Measurements from ENCODE around the gene PKN3. TPM values are rescaled to one million over a fixed set of nuclear protein-coding genes. Genes with fewer than 3 reads are reported as not detected.

Gene PKN3
- total RNA-seq, 2 donors from 2014 or later, result 4.5 to 8.6 TPM

DNA sequence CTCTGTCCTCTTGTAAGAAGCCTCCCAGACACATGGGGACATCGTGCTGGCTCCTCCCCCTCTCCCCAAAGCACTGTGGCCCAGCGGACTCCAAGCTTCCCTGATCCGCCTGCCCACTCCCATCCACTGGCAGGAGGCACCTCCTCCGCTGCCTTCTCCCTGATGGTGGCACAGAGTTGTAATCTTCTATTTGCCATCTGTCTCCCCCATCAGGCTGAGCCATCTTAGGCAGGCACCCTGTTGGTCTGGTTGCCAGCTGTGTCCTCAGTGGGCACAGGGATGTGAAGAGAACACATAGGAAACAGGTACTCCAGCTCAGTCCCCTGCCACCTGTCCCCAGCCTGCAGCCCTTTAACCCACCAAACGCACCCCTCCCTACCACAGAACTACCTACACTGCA lies 27.0 kb downstream of the PKN3 start:
- H3K36me3 ChIP-seq, result peaks cover 10% of the 10 kb centered on the region
- H3K4me1 ChIP-seq, result peaks cover 0 to 9% of the 10 kb centered on the region in 2 donors
- no peaks in the 10 kb centered on the region for H3K27me3 ChIP-seq
- no peaks in the 10 kb centered on the region for H3K9me3 ChIP-seq
- TF ChIP-seq, protein P1, sequence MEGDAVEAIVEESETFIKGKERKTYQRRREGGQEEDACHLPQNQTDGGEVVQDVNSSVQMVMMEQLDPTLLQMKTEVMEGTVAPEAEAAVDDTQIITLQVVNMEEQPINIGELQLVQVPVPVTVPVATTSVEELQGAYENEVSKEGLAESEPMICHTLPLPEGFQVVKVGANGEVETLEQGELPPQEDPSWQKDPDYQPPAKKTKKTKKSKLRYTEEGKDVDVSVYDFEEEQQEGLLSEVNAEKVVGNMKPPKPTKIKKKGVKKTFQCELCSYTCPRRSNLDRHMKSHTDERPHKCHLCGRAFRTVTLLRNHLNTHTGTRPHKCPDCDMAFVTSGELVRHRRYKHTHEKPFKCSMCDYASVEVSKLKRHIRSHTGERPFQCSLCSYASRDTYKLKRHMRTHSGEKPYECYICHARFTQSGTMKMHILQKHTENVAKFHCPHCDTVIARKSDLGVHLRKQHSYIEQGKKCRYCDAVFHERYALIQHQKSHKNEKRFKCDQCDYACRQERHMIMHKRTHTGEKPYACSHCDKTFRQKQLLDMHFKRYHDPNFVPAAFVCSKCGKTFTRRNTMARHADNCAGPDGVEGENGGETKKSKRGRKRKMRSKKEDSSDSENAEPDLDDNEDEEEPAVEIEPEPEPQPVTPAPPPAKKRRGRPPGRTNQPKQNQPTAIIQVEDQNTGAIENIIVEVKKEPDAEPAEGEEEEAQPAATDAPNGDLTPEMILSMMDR (IDR thresholded peaks at IDR 0.05), result no peak
- no peak for DNase-seq (ENCODE audit: low spot score)
- no peak overlapping the region for H3K27ac ChIP-seq
- no peak overlapping the region for H3K4me3 ChIP-seq

DNA sequence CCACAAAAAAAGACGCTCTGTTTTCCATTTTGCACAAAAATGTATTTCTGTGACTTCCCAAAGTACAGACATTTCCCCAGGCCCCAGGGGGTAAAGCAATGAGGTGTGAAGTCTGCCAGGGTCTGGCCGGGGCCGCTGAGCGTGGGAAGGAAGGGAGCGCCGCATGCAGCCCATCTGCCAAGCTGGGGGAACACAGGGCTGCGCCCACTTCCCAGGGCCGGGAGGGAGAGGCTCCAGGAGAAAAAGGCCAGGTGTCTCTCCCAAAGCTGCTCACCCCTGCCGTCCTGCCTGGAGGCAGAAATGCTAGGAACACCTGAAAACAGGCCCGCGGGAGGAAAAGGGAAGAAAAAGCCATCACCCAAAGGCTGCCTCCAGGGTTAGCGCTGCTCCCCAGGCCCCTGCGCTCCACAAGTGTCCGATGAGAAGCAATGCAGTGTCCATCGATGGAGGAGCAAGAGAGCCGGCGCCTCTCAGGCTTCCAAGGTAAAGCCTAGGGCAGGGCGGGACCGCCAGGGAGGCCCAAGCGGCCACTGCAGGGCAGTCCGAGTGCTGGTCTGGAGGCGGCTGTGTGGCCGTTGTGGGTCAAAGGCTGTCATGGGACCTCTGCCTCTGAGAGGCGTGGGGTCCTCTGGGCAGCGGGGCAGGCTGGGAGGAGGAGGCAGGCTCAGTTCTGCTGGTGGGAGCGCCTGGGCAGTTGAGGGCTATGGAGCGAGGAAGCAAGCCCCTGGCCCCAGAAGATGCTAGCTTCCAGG lies 27.6 kb downstream of the PKN3 start:
- H3K36me3 ChIP-seq, result peaks cover 14% of the 10 kb centered on the region
- TF ChIP-seq, protein P1 (IDR thresholded peaks at IDR 0.05), result no peak

DNA sequence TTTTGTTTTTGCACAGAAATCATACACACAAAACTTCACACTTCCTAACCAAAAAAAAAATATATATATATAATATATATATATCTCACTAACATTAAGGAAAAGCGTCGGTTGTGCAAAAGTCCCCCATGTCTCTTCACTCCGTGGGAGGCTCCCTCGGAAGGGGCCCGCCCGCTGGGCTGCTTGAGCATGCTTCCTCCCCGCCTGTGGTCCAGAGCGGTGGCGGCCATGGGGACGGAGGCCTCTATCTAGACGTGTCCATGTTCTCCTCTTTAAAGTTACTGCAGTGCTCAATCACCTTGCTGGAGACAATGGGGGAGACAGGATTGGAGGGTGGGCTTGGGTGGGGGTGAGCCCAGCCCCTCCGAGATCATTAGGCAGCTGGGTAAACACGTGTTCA lies 28.8 kb downstream of the PKN3 start:
- Histone ChIP-seq H3K36me3 (peaks cover 18% of the 10 kb centered on the region), H3K27ac (no peak overlapping the region), H3K9me3 (no peaks in the 10 kb centered on the region), H3K4me1 (no peaks in the 10 kb centered on the region), H3K4me3 (no peak overlapping the region), H3K27me3 (no peaks in the 10 kb centered on the region)
- TF ChIP-seq, protein P1 (IDR thresholded peaks at IDR 0.05), result no peak
- no peak for DNase-seq (ENCODE audit: low spot score)

More for the DNA sequence above, 27.6 kb downstream of the PKN3 start:
- Histone ChIP-seq H3K27ac (no peak overlapping the region), H3K27me3 (no peaks in the 10 kb centered on the region), H3K4me1 (peaks cover 0 to 3% of the 10 kb centered on the region in 2 donors), H3K4me3 (no peak overlapping the region), H3K9me3 (no peaks in the 10 kb centered on the region)
- DNase-seq (ENCODE audit: low spot score), result no peak

DNA sequence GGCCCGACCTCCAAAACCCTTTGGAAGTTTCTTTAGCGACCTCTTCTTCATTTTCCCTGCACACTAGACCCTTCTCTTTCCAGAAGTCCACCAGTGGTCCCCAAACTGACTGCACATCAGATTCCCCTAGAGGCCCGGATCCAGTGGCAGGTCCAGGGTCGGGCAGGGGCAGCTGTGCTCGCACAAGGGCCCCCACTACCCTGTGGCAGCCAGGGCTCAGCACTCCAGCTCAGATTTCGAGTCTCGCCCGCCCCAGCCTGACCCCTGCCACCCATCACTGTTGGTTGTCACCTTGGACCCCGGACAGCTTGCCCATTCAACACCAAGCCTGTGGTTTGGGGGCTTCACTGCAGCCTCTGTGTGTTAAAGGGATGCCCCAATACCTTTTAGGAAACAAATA lies 29.4 kb downstream of the PKN3 start:
- H3K4me1 ChIP-seq, result no peaks in the 10 kb centered on the region
- peaks cover 18% of the 10 kb centered on the region for H3K36me3 ChIP-seq
- no peaks in the 10 kb centered on the region for H3K9me3 ChIP-seq
- no peak for DNase-seq (ENCODE audit: low spot score)
- no peak overlapping the region for H3K27ac ChIP-seq
- H3K4me3 ChIP-seq, result no peak overlapping the region
- H3K27me3 ChIP-seq, result no peaks in the 10 kb centered on the region
- TF ChIP-seq, protein P1 (IDR thresholded peaks at IDR 0.05), result no peak

DNA sequence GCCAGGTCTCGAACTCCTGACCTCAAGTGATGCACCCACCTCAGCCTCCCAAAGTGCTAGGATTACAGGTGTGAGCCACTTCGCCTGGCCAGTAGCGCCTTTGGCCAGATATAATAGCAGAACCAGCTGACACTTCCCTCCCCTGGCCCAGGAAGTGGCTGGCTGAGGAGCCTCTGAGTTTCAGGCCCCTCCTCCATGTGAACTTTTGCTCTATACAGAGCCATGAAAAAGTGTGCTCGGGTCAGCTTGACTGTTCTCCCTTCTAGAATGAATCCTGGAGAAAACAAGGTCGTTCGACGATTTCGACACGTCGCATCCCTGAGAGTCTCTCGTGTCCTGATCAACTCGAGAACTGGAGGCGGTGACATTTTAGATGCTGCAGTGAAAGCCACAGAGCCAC lies 30.3 kb downstream of the PKN3 start:
- peaks cover 24% of the 10 kb centered on the region for H3K36me3 ChIP-seq
- no peak for DNase-seq (ENCODE audit: low spot score)
- H3K9me3 ChIP-seq, result no peaks in the 10 kb centered on the region
- H3K27me3 ChIP-seq, result no peaks in the 10 kb centered on the region
- H3K4me1 ChIP-seq, result no peaks in the 10 kb centered on the region
- no peak overlapping the region for H3K4me3 ChIP-seq
- TF ChIP-seq, protein P1 (IDR thresholded peaks at IDR 0.05), result no peak
- no peak overlapping the region for H3K27ac ChIP-seq

DNA sequence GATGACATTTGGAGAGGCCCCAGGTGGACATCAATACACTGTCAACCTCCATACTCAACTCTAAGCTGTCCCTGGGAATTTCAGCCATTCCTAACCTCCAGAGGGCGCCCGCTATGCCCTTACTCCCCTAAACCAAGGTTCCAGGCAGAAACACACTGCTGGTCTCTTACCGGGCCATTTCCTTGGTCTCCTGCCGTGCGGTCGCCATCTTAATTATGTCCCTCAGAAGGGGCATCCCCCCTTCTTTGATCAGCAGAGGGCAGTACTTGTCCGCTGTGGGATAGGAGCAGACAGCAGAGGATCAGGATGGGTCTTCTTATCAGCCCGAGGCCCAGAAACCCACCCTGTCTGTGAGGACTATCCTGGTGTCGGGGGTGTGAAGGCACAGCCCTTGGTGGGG lies 31.0 kb downstream of the PKN3 start:
- Histone ChIP-seq H3K36me3 (peaks cover 24% of the 10 kb centered on the region), H3K27me3 (no peaks in the 10 kb centered on the region), H3K4me3 (no peak overlapping the region), H3K9me3 (no peaks in the 10 kb centered on the region), H3K4me1 (no peaks in the 10 kb centered on the region), H3K27ac (peak overlapping the region in 1 of 2 donors; percentile 22)
- TF ChIP-seq, protein P1 (IDR thresholded peaks at IDR 0.05), result peak; percentile 34 to 71
- DNase-seq (ENCODE audit: low spot score), result peak; percentile 73
